Activated T-helper 2 cell treated with anti-CD3 and anti-CD28 coated beads, Interferon-gamma antibody, Interleukin-2, Interleukin-4, amounts not matched to agents 10 μg/mL and 5 μg/mL and 100 μg/mL, durations not matched to agents 14 hours and 24 hours and 36 hours (primary cell): ENCODE measurements around the gene COL5A1. TPM values are rescaled to one million over a fixed set of nuclear protein-coding genes. Genes with fewer than 3 reads are reported as not detected.

ENCODE experiments used
- DNase-seq: peaks from one replicate; pipeline ENCODE4 v3.0.0; 2021; ENCODE audit warnings: low spot score
- H3K27ac Mint-ChIP-seq: one replicate; pipeline ENCODE4 v1.8.0; 2021; ENCODE audit warnings: mixed read lengths
- H3K27me3 Mint-ChIP-seq: one replicate; pipeline ENCODE4 v1.8.0; 2021; ENCODE audit warnings: low read depth, mixed read lengths
- H3K36me3 Mint-ChIP-seq: one replicate; pipeline ENCODE4 v1.8.0; 2021; ENCODE audit warnings: low read depth, mixed read lengths
- H3K4me1 Mint-ChIP-seq: one replicate; pipeline ENCODE4 v1.8.0; 2021; ENCODE audit warnings: low read depth, mixed read lengths
- H3K4me3 Mint-ChIP-seq: one replicate; pipeline ENCODE4 v1.8.0; 2021; ENCODE audit warnings: low read depth, mild to moderate bottlenecking, moderate library complexity, mixed read lengths
- H3K9me3 Mint-ChIP-seq: one replicate; pipeline ENCODE4 v1.8.0; 2021; ENCODE audit warnings: mixed read lengths
- intact Hi-C: fragments of 100-400 bp; cut with micrococcal nuclease; formaldehyde crosslinking; loops from one replicate; pipeline ENCODE4 v1.15.1; 2023
- total RNA-seq: library from RNA; stranded (reverse); gene quantifications from 2 replicates; pipeline ENCODE4 v1.2.3, GENCODE V29; 2022

Gene COL5A1
- total RNA-seq, 1 donor from 2014 or later, result not detected

DNA sequence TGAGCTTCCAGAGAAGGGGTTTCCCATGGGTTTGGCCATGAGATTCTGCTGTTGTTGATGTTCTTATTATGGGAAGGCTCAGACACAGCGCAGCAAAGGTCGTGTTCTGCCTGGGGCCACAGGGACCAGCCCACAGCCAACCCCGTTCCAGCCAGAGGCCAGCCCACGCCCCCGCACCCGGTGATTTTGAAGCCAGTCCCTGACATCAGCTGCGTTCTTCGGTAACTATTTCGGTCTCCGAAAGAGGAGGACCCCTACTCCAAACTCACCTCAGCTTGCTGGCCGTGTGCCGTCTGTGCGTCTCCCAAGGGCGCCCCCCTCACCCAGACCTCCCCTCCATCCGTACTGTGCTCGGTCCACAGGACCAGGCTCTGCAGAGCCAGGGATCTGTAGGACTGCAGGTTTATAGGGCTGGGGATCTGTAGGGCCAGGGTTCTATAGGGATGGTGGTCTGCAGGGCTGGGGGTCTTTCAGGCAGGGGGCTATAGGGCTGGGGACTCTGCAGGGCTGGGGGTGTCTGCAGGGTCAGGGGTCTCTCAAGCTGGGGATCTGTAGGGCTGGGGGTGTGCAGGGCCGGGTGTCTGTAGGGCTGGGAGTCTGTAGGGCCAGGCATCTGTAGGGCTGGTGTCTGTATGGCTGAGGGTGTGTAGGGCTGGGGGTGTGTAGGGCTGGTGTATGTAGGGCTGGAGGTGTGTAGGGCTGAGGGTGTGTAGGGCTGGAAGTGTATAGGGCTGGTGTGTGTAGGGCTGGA is 11.8 kb downstream of the COL5A1 start:
- Mint-ChIP-seq H3K27ac (no peak overlapping the region), H3K9me3 (no peaks in the 10 kb centered on the region), H3K4me1 (no peaks in the 10 kb centered on the region), H3K36me3 (no peaks in the 10 kb centered on the region), H3K27me3 (no peaks in the 10 kb centered on the region), H3K4me3 (no peak overlapping the region)
- intact Hi-C loops, result no loop called here
- no peak for DNase-seq

DNA sequence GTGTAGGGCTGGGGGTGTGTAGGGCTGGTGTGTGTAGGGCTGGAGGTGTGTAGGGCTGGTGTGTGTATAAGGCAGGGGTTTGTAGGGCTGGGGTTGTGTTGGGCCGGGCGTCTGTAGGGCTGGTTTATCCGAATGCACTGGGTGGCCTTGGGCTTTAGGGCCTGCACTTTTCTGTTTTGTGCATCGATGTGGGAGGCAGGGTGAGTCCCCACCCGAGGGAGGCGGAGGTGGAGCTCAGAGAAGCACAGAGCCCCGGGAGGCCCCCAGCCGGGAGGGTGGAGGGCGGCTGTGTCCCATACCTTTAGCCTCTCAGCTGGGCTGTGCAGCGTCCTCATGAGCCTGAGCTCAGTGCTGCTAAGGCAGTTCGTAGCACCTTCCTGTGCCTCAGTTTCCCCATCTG is 13.5 kb downstream of the COL5A1 start:
- H3K27me3 Mint-ChIP-seq, result no peaks in the 10 kb centered on the region
- no peaks in the 10 kb centered on the region for H3K36me3 Mint-ChIP-seq
- no peak overlapping the region for H3K4me3 Mint-ChIP-seq
- DNase-seq, result no peak
- no peak overlapping the region for H3K27ac Mint-ChIP-seq
- H3K9me3 Mint-ChIP-seq, result no peaks in the 10 kb centered on the region
- no peaks in the 10 kb centered on the region for H3K4me1 Mint-ChIP-seq
- intact Hi-C loops, result no loop called here

DNA sequence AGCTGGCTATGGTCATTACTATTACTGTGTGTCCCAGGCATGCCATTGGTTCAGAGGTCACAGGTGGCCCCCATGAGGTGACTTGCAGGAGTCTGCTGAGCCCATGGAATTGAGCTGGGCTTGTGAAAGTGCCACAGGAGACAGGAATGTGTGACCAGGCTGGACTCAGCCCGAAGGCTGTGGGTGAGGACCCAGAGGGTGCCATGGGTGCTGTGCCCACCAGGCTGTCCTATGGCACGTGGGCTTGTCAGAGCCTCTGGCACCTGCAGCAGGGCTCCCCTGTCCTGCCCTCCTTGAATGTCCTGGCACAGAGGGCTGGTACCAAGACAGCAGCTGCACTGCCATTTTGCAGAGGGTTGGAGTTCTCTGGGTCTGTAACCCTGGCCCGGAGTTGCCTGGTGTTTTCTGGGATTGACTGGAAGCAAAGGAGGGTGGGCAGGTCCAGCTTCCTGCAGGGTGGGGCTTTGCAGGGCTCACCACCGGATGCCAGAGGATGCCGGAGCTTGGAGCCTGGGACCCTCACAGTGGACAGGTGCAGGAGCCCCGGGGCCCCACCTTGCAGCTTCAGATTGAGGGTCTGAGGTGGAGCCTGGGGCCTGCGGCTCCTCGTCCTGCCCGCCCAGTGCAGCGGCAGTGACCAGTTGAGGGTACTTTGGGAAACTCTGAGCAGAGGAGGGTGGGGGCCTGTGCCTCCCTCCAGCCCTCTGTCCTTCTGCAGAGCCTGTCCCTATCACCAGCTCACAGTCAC is 14.2 kb downstream of the COL5A1 start:
- no peak for DNase-seq
- Mint-ChIP-seq H3K36me3 (no peaks in the 10 kb centered on the region), H3K9me3 (peaks cover 4% of the 10 kb centered on the region), H3K27ac (no peak overlapping the region), H3K4me1 (no peaks in the 10 kb centered on the region), H3K27me3 (no peaks in the 10 kb centered on the region), H3K4me3 (no peak overlapping the region)
- intact Hi-C loops, result no loop called here

DNA sequence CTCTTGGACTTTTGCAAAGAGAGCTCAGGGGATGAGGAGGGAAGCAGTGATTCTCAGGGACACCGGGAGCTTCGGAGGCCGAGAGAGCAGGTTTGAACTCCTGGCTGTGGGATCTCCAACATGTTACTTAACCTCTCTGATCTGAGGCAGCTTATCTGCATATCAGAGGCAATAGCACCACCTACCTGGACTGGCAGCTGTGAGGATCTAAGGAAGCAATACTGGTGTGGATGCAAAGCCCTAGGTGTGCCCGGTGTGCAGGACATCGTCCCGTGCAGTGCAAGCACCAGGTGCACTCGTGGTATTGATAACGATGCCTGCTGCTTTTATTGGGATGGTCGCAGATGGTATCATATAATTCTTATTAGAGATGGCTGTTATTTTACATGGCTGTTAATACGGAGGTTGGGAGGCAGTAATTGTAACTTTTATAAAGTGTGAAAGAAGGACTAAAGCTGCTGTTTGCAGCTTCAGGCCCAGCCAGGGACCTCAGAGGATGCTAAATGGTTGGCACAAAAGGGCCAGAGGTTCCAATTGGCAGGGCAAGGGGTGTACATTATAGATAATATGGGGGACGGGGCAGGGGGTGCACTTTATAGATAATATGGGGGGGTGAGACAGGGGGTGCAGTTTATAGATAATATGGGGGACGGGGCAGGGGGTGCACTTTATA is 14.9 kb downstream of the COL5A1 start:
- intact Hi-C loops, result no loop called here
- H3K27me3 Mint-ChIP-seq, result no peaks in the 10 kb centered on the region

DNA sequence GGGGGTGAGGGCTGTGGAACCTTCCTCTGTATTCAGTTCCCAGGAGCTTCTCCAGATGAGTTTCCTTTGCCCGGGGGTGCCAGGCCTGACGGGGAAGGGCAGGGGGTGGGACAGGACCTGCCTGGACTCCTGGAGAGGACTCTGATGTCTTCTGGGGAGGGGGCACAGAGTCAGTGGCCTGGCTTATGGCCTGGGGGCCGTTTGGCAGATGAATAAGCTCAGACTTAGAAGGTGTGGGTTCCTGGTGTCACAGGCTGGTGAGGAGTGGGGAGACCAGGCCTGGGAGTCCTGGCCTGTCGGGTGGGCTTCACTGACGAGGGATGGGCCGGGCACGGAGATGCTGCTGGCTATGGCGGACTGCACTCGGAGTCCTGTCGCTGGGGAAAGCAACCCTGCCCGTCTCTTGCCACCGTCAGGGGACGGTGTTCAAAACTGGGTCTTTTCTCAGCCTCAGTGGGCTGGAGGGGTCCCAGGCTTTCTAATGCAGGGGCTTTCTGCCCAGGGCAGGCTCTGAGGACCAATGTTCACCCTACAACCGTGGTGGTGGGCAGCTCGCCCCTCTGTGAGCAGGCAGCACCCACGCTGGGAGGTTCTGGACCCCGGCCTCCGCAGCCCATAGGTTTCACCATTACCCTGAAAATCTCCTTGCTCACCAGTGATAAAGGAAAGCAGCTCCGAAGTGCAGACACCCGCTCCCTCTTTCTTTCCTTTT is 16.2 kb downstream of the COL5A1 start:
- intact Hi-C loops, result no loop called here
- no peak for DNase-seq

More for the DNA sequence above, 14.9 kb downstream of the COL5A1 start:
- Mint-ChIP-seq H3K4me3 (no peak overlapping the region), H3K27ac (no peak overlapping the region), H3K9me3 (peaks cover 6% of the 10 kb centered on the region), H3K4me1 (no peaks in the 10 kb centered on the region), H3K36me3 (no peaks in the 10 kb centered on the region)
- DNase-seq, result no peak

DNA sequence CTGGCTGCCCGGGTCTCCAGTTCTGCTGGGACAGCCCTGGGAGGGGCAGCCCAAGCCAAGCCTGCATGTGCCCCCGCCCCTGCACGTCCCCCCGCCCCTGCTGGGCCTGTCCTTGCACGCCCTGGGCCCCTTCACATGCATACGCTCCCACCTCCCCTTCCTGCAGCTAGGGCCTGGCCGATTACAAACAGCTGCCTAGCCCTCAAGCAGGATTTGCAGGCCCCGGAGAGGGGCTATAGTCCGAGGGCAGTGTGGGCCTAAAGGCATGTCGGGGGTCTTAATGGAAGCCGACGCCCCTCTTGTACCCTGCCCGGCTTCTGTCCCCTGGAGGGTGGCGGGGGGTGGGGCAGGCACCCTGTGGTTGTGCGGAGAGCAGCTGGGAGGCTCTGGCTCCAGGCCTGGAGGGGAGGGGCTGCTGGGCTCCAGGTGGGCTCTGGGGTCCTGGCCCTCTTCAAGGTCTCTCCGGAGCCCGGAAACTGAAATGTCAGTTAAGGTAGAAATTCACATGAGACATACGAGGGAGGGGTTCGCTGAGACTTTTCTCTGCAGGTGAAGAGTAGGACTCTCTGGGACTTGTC is 16.9 kb downstream of the COL5A1 start:
- Mint-ChIP-seq H3K27ac (no peak overlapping the region), H3K4me1 (no peaks in the 10 kb centered on the region), H3K27me3 (no peaks in the 10 kb centered on the region), H3K4me3 (no peak overlapping the region), H3K9me3 (peaks cover 17% of the 10 kb centered on the region), H3K36me3 (no peaks in the 10 kb centered on the region)
- intact Hi-C loops, result no loop called here
- DNase-seq, result no peak

More for the DNA sequence above, 16.2 kb downstream of the COL5A1 start:
- H3K9me3 Mint-ChIP-seq, result peaks cover 17% of the 10 kb centered on the region
- H3K27me3 Mint-ChIP-seq, result no peaks in the 10 kb centered on the region
- H3K4me3 Mint-ChIP-seq, result no peak overlapping the region
- no peak overlapping the region for H3K27ac Mint-ChIP-seq
- H3K4me1 Mint-ChIP-seq, result no peaks in the 10 kb centered on the region
- H3K36me3 Mint-ChIP-seq, result no peaks in the 10 kb centered on the region

DNA sequence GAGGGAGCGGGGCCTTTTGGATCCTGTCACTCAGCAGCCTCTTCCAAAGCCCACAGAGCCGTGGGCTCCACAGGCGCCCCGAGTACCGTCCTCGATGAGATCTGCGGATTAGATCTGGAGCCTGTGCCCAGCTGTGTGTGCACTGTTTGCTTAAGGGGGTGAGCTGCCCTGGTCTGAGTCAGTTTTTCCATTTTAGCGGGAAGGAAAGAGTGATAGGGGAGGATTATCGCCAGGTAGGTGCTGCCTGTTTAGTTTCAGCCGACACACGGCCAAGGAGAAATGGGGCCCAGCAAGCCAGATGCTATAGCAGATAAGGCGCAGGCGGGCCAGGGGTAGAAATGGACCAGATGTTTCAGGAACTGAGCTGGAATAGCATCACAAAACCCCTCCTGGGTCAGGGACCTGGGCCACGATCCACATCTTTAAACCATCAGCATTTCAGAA is 18.1 kb downstream of the COL5A1 start:
- no peaks in the 10 kb centered on the region for H3K4me1 Mint-ChIP-seq
- no peak overlapping the region for H3K4me3 Mint-ChIP-seq
- H3K36me3 Mint-ChIP-seq, result no peaks in the 10 kb centered on the region
- peaks cover 17% of the 10 kb centered on the region for H3K9me3 Mint-ChIP-seq
- no peaks in the 10 kb centered on the region for H3K27me3 Mint-ChIP-seq
- no peak overlapping the region for H3K27ac Mint-ChIP-seq
- no peak for DNase-seq
- intact Hi-C loops, result no loop called here

DNA sequence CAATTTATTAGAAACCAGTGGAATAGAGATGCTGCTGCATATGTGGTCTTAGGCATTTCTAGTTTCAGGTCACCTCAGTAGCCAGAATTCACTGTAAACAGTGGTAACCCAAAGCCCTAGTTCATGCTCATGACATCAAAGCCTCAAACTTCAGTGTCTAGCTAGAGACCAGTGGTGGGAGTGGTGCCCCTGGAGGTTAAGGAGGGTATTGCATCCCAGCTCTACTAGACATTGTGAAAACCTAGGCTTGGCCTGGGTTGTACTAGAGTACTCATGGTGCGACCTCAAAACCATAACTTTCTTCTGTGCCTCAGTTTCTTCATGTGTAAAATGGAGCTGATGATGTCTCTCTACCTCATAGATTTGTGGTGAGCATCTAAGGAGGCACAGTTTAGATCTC is 18.8 kb downstream of the COL5A1 start:
- Mint-ChIP-seq H3K9me3 (peaks cover 17% of the 10 kb centered on the region), H3K4me1 (no peaks in the 10 kb centered on the region), H3K27ac (no peak overlapping the region), H3K27me3 (no peaks in the 10 kb centered on the region), H3K36me3 (no peaks in the 10 kb centered on the region), H3K4me3 (no peak overlapping the region)
- intact Hi-C loops, result no loop called here
- DNase-seq, result no peak

DNA sequence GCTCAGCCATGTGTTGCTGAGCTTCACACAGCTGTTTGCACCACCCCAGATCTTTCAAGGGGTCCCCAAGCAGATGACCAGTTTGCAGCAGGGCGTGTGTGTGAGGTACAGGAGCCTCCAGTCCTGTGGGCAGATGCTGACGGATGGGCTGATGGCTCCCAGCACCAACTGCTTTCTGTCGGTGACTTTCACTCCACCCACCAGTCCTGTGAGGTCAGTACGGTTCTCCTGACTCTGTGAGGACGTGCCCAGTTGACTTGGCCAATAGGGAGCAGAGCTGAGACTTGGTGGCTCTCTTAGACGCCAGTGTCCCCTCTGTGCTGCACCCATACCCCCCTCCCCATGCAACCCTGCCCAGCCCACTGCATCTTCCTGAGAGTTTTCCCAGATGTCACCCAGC is 19.7 kb downstream of the COL5A1 start:
- Mint-ChIP-seq H3K27ac (no peak overlapping the region), H3K4me3 (no peak overlapping the region), H3K4me1 (no peaks in the 10 kb centered on the region), H3K27me3 (no peaks in the 10 kb centered on the region), H3K9me3 (peaks cover 17% of the 10 kb centered on the region), H3K36me3 (no peaks in the 10 kb centered on the region)
- DNase-seq, result no peak
- intact Hi-C loops, result no loop called here

DNA sequence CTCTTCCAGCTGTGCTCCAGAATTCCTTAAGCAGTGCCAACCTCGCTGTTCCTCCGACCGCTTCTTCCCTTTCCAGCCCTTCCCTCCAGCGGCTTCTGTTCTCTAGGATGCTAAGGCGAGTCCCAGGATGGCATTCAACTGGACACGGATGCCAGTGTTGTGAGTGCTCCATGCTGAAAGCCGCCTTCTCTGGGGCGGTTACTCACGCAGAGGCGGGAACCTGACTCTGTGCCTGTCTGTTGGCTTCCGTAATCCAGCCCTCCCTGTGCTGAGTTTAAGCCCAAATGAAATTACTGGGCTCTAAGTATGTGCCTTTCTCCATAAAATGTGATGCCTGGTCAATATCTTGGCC is 20.2 kb downstream of the COL5A1 start:
- Mint-ChIP-seq H3K27me3 (no peaks in the 10 kb centered on the region), H3K36me3 (no peaks in the 10 kb centered on the region), H3K9me3 (peaks cover 17% of the 10 kb centered on the region), H3K27ac (no peak overlapping the region), H3K4me3 (no peak overlapping the region), H3K4me1 (no peaks in the 10 kb centered on the region)
- no peak for DNase-seq
- intact Hi-C loops, result no loop called here

DNA sequence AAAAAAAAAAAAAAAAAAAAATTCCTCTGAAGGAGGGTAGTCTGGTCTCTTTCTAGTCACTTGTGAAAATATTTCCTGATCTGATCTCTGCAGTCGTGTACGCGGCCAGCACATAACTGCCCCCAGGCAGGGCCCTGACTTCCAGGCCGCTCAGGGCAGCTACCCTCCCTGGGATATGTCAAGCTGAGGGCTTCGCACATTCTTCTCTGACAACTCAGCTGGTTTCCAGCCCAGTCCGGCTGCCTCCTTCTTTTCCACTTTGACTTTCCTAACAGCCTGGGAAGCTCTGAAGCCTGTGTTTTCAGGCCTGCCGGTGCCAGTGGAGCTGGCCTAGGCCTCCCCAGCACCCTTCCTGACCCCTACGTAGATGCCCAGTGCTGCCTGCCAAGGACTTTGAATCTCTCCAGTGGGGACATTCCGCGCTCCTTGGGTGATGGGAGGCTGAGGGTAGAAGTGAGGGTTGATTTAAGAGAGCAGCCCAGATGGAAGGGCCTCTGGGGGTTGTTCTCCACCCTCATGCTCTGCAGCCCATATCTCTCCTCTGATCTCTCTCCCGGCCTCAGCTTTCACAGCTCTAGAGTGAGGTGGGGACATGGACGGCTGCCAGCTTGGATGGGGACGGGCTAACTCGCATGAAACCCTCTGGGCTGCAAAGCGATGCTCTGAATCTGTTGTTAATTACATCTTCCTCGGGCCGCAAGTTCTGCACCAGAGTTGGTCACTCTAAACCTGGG is 20.7 kb downstream of the COL5A1 start:
- H3K27me3 Mint-ChIP-seq, result no peaks in the 10 kb centered on the region
- no peaks in the 10 kb centered on the region for H3K4me1 Mint-ChIP-seq
- intact Hi-C loops, result no loop called here
- no peak overlapping the region for H3K27ac Mint-ChIP-seq
- no peaks in the 10 kb centered on the region for H3K36me3 Mint-ChIP-seq
- H3K4me3 Mint-ChIP-seq, result no peak overlapping the region
- peaks cover 17% of the 10 kb centered on the region for H3K9me3 Mint-ChIP-seq
- DNase-seq, result no peak

DNA sequence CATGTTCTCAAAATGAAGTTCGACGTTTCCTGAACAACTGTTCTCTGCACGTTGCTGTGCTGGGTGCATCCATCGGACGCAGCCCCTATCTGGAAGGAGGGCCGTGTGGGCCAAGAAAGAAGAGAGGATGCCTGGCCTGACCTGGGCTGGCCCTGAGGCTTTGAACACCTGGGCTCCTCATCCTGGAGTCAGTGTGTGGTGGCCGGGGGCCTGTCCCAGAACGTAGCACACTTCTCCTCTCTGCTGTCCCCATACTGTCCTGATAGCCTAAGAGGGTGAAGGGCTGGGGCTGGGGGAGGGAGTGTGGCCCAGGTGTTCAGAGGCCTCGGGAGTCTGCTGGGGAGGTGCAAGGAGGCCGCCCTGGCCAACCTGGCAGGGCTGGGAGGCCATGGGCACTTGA is 21.5 kb downstream of the COL5A1 start:
- Mint-ChIP-seq H3K9me3 (peaks cover 17% of the 10 kb centered on the region), H3K4me3 (no peak overlapping the region), H3K4me1 (no peaks in the 10 kb centered on the region), H3K27ac (no peak overlapping the region), H3K36me3 (no peaks in the 10 kb centered on the region), H3K27me3 (no peaks in the 10 kb centered on the region)
- intact Hi-C loops, result no loop called here
- DNase-seq, result no peak
